IPS-NIHi7 (cell line): ENCODE measurements around the gene ASMTL.
"Not testable (repeated sequence)": the region's sequence is repeated elsewhere in the genome, so short reads cannot be mapped to it uniquely, and the experiment has no call there.

ENCODE experiments used
- DNase-seq: peaks from one replicate; pipeline ENCODE4 v3.0.0; 2012; ENCODE audit warnings: mixed read lengths; ENCODE audit errors: extremely low spot score

Gene ASMTL

DNA sequence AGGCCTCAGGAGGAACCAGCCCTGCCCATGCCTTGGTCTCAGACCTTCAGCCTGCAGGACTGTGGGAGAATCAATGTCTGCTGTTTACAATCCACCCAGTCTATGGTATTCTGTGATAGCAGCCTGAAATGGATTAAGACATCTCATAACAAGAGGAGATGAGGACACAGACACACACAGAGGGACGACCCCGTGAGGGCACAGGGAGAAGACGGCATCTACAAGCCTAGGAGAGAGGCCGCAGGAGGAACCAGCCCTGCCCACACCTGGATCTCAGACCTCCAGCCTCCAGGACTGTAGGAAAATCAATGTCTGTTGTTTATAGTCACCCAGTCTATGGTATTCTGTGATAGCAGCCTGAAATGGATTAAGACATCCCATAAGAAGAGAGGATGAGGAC lies 64.1 kb downstream of the ASMTL start:
- no peak for DNase-seq

- no peak for DNase-seq
Observed at GRCh38 chrX:1387141-1387776, 65.5 kb downstream of the ASMTL start.

- DNase-seq: peak; percentile 3
Observed at GRCh38 chrX:1386338-1387127, 66.2 kb downstream of the ASMTL start.

DNA sequence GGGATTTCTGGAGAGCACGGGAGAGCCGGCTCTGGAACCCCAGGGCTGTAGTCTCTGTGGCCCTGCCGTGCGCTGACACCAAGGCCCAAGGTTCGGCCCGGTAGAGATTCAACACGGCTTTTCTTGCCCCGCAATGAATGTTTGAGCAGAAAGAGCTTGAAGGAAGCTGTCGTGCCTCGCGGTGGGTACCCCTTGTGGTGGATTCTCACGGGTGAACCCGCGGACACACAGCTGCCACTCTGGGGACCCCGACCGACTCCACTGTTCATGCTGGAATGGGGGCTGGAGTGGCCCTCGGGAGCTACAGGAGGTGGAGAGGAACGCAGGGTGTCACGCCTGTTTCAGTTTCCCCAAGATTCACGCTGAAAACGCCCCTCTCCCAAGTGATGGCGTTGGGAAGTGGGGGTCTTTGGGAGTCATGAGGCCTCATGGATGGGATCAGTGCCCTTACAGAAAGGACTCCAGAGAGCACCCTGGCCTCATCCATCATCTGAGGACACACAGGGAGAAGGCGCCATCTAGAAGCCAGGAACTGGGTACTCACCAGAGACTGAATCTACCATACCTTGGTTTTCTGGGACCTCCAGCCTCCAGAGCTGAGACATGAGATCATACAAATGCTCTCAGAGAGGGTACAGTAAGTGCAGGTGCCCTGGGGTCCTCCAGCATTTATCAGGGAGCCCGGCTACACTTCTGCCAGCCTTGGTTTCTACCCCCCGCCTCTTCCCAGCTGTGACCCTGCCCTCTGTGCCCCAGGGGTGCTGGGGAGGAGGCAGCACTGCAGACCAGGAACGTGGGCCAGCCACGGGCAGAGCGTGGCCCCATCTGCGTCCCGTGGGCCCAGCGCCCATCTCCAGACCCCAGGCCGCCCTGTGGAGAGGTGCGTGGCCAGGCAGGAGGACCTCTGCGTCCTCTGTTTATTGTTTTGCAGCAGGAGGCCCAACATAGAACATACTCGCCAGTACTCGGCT lies 67.2 kb downstream of the ASMTL start:
- peak; percentile 7 for DNase-seq

DNA sequence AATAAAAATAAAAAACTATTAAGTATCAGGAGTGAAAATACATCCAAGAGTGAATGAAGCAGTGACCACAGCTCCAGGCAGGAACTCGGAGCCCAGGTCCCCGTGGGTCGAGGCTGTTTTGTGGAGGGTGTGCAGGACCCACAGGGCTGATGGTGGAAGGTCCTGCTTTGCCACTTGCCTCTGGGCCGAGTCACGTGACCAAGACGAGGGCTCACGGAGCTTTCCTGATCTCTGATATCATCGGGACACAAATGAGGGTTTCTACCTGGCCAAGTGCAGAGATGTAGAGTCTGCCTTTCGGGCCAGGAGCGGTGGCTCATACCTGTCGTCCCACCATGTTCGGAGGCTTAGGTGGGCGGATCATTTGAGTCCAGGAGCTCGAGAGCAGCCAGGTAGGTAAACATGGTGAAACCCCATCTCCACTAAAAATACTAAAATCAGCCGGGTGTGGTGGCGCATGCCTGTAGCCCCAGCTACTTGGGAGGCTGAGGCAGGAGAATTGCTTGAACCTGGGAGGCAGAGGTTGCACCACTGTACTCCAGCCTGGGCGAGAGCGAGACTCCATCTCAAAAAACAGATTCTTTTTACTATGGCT lies 68.0 kb downstream of the ASMTL start:
- DNase-seq: peak; percentile 10

- DNase-seq: peak; percentile 14
Observed at GRCh38 chrX:1380672-1381233, 72.0 kb downstream of the ASMTL start.

GRCh38 chrX:1378306-1378759 lies 74.4 kb downstream of the ASMTL start:
- DNase-seq: no peak

GRCh38 chrX:1368385-1368698 lies 84.4 kb downstream of the ASMTL start:
- DNase-seq: no peak

DNA sequence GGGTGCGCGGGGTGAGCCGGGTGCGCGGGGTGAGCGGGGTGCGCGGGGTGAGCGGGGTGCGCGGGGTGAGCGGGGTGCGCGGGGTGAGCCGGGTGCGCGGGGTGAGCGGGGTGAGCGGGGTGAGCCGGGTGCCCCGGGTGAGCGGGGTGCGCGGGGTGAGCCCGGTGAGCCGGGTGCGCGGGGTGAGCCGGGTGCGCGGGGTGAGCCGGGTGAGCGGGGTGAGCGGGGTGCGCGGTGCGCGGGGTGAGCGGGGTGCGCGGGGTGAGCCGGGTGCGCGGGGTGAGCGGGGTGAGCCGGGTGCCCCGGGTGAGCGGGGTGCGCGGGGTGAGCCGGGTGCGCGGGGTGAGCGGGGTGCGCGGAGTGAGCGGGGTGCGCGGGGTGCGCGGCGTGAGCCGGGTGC lies 86.3 kb downstream of the ASMTL start:
- not testable (repeated sequence) for DNase-seq

GRCh38 chrX:1361910-1362309 lies 90.8 kb downstream of the ASMTL start:
- DNase-seq: no peak

GRCh38 chrX:1361275-1361674 lies 91.4 kb downstream of the ASMTL start:
- DNase-seq: no peak

- no peak for DNase-seq
Observed at GRCh38 chrX:1360171-1360570, 92.5 kb downstream of the ASMTL start.

DNA sequence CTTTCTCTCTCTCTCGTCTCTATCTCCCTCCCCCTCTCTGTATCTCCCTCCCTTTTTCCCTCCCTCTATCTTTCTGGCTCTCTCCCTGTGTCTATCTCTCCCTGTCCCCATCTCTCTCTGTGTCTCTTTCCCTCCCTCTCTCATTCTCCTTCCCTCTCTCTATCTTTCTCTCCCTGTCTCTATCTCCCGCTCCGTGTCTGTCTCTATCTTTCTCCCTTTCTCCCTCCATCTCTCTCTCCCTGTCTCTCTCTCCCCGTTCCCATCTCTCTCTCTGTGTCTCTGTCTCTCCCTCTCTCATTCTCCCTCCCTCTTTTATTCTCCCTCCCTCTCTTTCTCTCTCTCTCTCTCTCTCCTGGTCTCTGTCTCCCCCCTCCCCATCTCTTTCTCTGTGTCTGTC lies 93.2 kb downstream of the ASMTL start:
- DNase-seq: no peak

- DNase-seq: no peak
Observed at GRCh38 chrX:1358793-1359476, 93.8 kb downstream of the ASMTL start.

DNA sequence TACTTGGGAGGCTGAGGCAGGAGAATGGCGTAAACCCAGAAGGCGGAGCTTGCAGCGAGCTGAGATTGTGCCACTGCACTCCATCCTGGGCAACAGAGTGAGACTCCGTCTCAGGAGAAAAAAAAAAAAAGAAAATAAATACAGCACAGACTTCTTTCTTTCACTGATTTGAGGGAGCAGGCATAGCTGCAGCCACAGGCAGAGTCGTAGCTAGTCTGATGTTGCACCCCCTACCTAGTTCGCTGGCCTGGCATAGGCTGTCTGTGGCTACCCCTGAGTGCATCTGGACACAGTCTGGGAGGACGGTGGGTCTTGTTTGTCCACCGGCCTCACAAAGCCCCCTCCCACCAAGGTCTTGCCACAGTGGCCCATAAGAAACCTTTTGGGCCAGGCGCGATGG lies 94.7 kb downstream of the ASMTL start:
- no peak for DNase-seq

GRCh38 chrX:1355131-1356046 lies 97.3 kb downstream of the ASMTL start:
- DNase-seq: peak; percentile 54

DNA sequence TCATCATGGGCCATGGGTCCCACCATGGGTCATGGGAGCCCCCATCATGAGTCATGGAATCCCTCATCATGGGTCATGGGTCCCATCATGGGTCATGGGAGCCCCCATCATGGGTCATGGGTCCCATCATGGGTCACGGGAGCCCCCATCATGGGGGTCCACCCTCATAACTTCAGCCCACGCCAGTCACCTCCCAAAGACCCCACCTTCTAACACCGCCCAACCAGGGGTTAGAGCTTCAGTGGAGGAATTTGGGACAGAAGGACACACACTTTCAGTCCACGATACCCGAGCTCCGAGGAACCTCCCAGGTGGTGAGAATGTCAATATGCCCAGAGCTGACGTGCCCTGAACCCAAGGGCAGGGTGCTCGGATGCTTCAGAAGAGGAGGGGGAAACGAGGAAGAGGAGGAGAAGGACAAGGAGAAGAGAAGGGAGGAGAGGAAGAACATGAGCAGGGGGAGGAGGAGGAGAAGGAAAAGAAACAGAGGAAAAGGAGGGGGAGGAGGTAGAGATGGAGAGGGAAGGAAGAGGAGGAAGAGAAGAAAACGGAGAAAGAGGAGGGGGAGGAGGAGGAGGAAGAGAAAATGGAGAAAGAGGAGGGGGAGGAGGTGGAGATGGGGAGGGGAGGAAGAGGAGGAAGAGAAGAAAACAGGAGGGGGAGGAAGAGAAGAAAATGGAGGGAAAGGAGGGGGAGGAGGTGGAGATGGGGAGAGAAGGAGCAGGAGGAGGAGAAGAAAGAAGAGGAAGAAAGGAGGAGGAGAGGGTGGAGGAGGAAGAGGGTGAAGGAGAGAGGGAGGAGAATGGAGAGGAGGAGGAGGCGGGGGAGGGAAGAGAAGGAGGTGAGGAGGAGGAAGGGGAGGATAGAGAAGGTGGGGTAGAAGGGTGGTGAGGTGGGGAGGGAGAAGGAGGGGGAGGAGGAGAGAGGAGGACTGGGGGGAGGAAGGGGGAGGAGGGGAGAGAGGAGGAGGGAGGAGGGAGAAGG lies 98.4 kb downstream of the ASMTL start:
- DNase-seq: no peak
